GM18861 (cell line): ENCODE results near the gene ENTPD1.

ENCODE experiments used
- ATAC-seq: cut with Tn5 transposase; IDR thresholded peaks from one replicate; pipeline ENCODE4 v1.9.1; 2021; ENCODE audit not compliant: unreplicated experiment

Gene ENTPD1

GRCh38 chr10:95821720-95822119 is 65.8 kb downstream of the ENTPD1 start:
- ATAC-seq = no peak

- no peak for ATAC-seq
Observed at GRCh38 chr10:95830044-95830443, 74.1 kb downstream of the ENTPD1 start.

GRCh38 chr10:95831076-95831475 is 75.1 kb downstream of the ENTPD1 start:
- ATAC-seq = no peak

GRCh38 chr10:95831515-95831914 is 75.6 kb downstream of the ENTPD1 start:
- ATAC-seq = no peak

GRCh38 chr10:95832216-95833041 is 76.5 kb downstream of the ENTPD1 start:
- ATAC-seq = peak; percentile 79

GRCh38 chr10:95833042-95833610 is 77.2 kb downstream of the ENTPD1 start:
- ATAC-seq = no peak

- ATAC-seq = no peak
Observed at GRCh38 chr10:95834406-95834805, 78.4 kb downstream of the ENTPD1 start.

GRCh38 chr10:95835149-95835860 is 79.3 kb downstream of the ENTPD1 start:
- no peak for ATAC-seq

GRCh38 chr10:95835911-95836310 is 79.9 kb downstream of the ENTPD1 start:
- ATAC-seq = no peak

- no peak for ATAC-seq
Observed at GRCh38 chr10:95836610-95837355, 80.8 kb downstream of the ENTPD1 start.

- peak; percentile 17 for ATAC-seq
Observed at GRCh38 chr10:95837356-95837776, 81.4 kb downstream of the ENTPD1 start.

GRCh38 chr10:95837783-95838182 is 81.8 kb downstream of the ENTPD1 start:
- ATAC-seq = peak; percentile 26

GRCh38 chr10:95840121-95840520 is 84.2 kb downstream of the ENTPD1 start:
- no peak for ATAC-seq

GRCh38 chr10:95840681-95841080 is 84.7 kb downstream of the ENTPD1 start:
- ATAC-seq = no peak

GRCh38 chr10:95841661-95842498 is 85.9 kb downstream of the ENTPD1 start:
- ATAC-seq = no peak

- ATAC-seq = no peak
Observed at GRCh38 chr10:95845411-95845810, 89.4 kb downstream of the ENTPD1 start.

- ATAC-seq = no peak
Observed at GRCh38 chr10:95847007-95847406, 91.0 kb downstream of the ENTPD1 start.

GRCh38 chr10:95848841-95849240 is 92.9 kb downstream of the ENTPD1 start:
- no peak for ATAC-seq

- no peak for ATAC-seq
Observed at GRCh38 chr10:95850791-95851190, 94.8 kb downstream of the ENTPD1 start.

- ATAC-seq = no peak
Observed at GRCh38 chr10:95860166-95860940, 104.4 kb downstream of the ENTPD1 start.
